GM15510 (cell line): ENCODE measurements around the gene TMEM205.

Experiments used
- POLR2A ChIP-seq: IDR thresholded peaks from 3 replicates; pipeline ENCODE4 v1.6.1; 2011; ENCODE audit warnings: borderline replicate concordance; ENCODE audit not compliant: insufficient read length; ENCODE audit errors: extremely low read depth

Gene TMEM205

GRCh38 chr19:11346104-11346940 lies at the start of gene TMEM205, which contains the start of gene CCDC159:
TSS of gene TMEM205 (minus strand) at chr19:11346268. CDS start at chr19:11345619, 649 bp downstream.
TSS of gene CCDC159 (plus strand) at chr19:11346519. CDS start at chr19:11346607, 88 bp downstream.
- TF ChIP-seq POLR2A: peak; percentile 64

DNA sequence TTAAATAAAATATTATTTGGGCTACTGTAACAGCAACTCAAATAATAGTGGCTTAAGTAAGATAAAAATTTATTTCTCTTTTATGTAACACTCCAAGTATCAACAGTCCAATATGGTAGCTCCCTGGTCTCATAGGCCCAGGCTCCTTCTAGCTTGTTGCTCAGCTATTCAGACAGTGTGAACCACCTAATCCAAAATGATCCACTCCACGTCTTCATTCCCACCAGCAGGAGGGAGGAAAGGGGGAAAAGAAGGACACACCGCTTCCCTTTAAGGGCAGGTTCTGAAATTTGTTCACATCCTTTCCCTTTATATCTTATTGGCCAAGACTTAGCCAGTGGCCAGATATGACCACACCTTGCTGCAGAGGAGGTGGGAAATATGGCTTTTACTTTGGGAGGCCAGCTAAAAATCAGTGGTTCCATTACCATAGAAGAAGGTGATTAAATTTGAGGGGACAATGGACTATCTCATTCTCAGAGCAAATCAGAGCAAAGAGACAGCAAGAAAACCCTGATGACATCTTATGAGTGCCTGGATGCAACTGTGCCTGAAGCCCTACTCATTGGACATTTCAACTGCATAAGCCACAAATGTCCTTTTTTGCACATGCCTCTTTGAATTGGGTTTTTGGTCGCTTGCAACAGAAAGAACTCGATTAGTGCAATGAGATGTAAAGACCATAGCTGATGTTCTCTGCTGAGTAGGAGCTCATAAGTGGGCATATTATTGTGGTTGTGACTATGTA lies 45.0 kb upstream of the TMEM205 start:
- no peak for TF ChIP-seq POLR2A

- TF ChIP-seq POLR2A: no peak
These were observed 44.3 kb upstream of the TMEM205 start for GRCh38 chr19:11390359-11390758.

DNA sequence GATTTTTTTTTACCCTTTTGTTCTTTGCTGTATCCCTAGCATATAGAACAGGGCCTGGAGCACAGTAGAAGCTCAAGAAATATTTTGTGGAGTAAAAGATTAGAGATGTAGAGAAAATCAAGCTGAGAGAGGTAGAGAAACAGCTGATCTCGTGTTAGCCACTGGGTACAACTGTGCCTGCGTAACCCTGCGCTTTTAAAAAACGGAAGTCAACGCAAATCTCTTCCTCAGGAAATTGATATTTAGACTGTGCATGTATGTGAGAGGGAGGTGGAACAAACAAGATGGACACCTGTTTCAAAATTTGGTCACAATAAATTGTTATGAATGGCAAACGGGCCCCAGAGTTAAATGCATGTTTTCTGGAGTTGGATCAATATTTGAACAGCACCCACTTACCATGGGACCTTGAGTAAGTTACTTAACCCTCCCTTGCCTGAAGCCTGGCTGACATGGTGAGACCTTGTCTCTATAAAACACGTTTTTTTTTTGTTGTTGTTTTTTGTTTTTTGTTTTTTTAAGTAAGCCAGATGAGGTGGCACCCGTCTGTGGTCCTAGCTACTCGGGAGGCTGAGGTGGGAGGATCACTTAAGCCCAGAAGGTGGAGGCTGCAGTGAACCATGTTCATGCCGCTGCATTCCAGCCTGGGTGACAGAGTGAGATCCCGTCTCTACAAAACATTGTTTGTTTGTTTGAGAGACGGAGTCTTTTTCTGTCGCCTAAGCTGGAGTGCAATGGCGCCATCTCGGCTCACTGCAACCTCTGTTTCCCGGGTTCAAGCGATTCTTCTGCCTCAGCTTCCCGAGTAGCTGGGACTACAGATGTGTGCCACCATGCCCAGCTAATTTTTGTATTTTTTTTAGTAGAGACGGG lies 41.3 kb upstream of the TMEM205 start:
- no peak for TF ChIP-seq POLR2A

DNA sequence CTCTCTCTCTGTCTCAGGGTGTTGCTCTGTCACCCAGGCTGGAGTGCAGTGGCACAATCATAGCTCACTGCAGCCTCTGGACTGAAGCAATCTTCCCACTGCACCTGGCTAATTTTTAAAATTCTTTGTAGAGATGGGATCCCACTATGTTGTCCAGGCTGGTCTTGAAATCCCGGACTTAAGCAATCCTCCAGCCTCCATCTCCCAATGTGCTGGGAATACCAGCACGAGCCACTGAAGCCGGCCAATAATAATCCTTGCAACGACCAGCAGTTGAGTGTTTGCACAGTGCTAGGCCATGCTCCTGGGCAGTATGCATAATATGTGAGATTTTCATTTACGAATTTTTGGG lies 38.7 kb upstream of the TMEM205 start:
- no peak for TF ChIP-seq POLR2A

DNA sequence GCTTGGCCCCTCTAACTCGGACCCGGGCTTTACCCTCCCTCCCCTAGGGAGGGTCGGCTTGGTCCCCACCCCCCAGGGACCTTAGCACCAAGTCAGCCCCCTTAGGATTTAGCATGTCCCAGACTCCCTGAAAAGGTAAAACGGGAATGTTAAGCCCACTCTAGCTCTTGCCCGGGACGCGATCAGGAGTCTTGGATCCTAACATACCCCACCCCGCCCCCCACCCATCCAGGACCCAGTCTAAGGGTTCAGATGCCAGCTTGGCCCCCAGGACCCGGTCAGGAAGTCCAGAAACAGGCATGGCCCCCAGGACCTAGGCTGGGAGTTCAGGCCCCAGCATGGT lies 37.6 kb upstream of the TMEM205 start:
- no peak for TF ChIP-seq POLR2A

GRCh38 chr19:11382898-11383705 lies 37.0 kb upstream of the TMEM205 start:
- no peak for TF ChIP-seq POLR2A

DNA sequence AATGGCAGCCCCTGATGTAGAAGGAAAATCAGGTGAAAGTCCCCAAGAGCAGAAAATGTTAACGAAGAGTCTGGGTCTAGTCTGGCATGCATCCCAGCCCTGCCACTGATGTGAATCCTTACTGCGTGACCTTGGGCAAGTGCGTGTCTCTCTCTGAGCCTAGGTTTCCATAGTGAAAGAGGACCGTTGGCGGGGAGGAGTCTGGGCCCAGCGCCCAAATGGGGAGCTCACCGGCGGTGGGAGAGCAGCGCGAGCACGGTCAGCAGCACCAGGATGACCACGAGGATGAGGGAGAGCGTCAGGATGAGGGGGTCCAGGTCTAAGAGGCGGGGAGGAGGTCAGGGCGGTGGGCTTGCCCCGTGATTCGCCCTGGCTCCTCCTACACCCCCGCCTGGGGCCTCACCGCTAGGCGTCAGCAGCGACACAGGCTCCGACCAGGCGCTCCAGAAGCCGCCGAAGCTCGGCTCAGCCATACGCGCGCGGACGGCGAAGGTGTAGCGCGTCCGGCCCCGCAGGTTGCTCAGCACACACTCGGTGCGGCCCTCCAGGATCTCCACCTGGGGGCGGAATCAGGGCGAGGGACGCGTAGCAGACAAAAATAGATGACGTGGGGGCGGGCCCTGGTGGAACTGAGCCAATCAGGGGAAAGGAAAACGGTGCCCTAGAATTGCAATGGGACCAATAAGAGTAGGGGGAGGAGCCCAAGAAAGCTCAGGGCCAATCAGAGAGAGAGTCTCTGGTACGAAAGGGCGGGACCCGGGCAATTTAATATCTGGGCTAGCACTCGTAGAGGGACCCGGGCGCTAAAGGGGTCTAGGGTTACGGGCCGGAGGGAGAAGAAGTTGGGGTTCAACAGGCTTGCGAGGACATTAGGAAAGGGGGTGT lies 34.8 kb upstream of the TMEM205 start:
- peak; percentile 92 for TF ChIP-seq POLR2A

GRCh38 chr19:11379857-11380350 lies 33.8 kb upstream of the TMEM205 start:
- no peak for TF ChIP-seq POLR2A

DNA sequence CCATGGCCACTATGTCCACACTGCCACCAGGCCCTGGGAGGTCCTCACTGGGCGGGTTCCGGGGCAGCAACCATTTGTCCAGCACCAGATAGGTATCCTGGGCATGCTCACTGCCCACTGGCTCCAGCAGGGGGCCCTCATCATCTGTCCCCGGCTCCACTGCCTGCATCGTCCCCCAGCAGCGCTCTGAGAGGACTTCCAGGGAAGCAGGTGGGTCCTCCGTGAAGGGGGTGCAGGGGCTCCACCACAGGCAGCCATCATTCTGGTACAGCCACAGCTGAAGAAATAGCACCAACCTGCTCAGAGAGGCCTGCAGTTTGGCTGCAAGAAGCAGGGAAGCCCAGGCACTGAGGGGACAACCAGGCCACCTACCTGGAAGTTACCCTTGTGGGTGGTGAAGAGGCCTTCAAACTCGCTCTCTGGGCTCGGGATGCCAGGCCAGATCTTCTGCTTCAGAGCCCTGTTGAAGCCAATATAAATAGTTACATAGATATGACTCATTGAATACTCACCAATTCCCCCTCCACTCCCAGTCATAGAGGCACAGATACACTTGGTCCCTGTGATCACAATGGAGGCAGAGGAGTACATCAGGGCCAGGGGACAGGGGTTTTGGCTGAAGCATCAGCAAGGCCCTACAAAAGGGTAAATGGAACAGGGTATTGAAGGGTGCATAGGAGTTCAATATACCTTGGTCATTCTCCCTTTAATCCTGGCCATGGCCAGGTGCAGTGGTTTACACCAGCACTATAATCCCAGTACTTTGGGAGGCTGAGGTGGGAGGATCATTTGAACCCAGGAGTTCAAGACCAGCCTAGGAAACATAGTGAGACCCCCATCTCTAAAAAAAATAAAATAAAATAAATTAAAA lies 32.5 kb upstream of the TMEM205 start:
- TF ChIP-seq POLR2A: no peak

DNA sequence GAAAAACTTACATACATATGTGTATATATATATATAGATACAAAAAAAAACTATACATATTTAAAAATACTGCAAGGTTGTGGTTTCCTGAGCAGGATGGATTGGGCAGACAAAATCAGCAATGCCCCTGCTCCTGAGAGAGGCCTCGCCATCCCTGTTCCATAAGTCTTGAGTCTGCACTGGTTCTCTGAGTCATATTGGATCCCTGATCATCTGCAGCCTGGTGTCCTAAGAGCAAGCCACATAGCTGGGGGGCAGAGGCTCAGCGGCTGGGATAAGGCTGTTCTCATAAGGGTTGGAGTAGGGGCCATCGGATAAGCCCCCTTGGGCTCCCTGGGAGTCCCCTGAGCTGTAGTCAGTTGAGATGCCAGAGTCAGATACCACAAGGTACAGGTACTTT lies 31.7 kb upstream of the TMEM205 start:
- no peak for TF ChIP-seq POLR2A

- no peak for TF ChIP-seq POLR2A
These were observed 31.2 kb upstream of the TMEM205 start for GRCh38 chr19:11377237-11377636.

GRCh38 chr19:11375143-11375948 lies 29.3 kb upstream of the TMEM205 start:
- TF ChIP-seq POLR2A: peak; percentile 59
